HG02678 (cell line): Measurements from ENCODE around the gene GAD1.
A peak's percentile ranks its signal among the peaks of the same experiment; 100 is the strongest.

Experiments
- ATAC-seq: cut with Tn5 transposase; IDR thresholded peaks from one replicate; pipeline ENCODE4 v1.9.1; 2021; ENCODE audit warnings: mild to moderate bottlenecking, moderate library complexity; ENCODE audit not compliant: unreplicated experiment

GAD1 gene

DNA sequence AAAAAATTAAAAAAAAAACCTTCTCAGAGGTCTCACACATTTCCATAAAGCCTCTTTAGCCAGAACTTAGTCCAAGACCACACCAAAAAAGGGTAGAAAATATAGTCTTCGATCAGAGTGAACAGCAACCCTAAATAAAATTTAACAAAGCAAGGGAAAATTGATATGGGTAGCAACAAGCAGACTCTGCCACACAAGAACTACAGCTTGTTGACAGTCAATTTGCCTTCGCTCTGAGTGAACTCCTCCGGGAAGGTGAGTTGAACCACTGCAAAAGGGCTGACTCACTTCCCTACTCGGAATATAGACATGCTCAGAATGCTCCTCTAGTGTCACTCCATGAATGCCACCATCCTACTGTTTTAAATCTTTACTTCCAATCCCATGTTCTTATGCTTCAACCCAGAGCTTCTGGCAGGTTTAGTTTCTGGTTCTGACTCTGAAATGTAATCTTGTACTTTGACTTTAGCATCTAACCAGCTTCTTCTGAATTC, 24.1 kb downstream of the GAD1 start:
- ATAC-seq = no peak

DNA sequence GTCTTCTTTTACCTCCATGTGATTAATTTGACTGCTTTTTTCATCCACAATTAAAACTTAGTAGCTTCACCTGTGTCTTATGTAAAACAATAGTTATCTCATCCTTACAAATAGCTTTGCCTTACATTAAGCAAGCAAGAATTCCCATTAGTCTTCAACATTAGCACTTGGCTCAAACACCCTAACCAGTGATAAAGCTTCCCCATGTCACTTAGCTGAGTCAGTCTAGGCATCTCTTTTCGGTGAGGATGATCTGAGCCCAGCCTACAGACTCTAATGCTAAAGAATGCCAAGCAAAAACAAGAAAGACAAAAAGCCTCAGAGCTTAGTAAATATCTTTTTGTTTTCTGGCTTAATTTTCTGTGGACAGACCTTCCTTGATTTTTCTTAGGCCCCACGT, 26.1 kb downstream of the GAD1 start:
- no peak for ATAC-seq

DNA sequence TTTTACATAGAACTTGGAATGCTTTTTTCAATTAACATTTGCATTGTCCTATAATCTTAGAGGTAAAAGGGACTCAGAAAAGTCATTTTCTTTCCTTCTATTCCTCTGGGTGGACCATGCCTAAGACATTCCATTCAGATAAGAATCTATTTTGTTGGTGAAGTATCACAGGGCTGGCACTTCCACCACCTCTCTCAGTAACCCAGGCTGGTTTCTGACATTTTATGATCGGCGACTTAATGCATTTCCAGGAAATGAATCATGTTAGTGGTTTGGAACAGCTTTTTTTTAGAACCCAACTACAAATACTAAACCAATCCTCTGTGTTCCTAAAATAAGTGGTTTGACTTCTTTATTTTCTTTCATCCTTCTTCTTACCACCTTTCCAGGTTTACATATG, 27.0 kb downstream of the GAD1 start:
- no peak for ATAC-seq

DNA sequence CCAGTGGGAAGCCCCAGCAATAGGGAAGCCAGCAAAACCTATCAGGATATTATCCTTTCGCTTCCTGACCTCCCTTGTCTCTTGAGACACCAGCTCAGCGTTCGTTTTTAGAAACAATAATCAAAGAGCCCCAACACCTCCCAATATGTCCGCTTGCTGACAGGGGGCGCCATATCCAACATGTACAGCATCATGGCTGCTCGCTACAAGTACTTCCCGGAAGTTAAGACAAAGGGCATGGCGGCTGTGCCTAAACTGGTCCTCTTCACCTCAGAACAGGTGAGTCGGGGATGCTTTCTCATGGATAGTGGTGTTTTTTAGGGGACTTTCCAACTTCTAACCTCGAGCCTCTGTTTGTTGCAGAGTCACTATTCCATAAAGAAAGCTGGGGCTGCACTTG, 28.7 kb downstream of the GAD1 start:
- ATAC-seq = no peak

DNA sequence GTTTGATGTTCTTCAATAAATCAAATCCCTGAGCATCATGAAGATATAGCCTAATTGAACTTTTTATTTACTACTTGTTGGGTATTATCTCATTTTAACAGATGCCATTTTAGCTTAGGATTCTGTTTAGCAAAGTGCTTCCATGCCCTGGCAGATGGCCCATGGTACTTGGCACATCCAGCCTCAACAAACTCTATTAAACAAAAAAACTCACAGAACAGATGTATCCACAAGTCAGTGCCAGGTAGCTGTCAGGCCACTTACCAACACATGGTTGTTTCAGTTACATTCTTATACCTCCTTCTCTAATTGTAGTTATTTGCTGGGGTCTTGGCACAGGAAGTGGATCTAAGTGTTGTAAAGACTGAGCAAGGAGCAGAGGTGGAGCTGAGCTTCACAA, 29.6 kb downstream of the GAD1 start:
- ATAC-seq = no peak

DNA sequence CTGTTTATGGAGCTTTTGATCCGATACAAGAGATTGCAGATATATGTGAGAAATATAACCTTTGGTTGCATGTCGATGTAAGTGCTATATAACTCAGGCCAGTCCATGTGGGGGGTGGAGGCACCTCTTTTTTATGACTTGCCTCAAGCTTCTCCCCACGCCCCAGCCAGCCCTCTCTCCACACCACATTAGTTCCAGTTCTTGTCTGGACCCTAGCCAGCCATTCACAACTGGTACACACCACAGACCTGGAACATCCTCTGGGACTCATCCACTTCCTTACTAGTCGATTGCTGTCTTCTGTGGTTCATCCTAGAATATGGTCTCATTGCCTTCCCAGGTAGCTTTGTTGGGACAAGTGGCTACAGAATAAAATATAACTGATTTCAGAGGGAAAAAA, 31.0 kb downstream of the GAD1 start:
- no peak for ATAC-seq

DNA sequence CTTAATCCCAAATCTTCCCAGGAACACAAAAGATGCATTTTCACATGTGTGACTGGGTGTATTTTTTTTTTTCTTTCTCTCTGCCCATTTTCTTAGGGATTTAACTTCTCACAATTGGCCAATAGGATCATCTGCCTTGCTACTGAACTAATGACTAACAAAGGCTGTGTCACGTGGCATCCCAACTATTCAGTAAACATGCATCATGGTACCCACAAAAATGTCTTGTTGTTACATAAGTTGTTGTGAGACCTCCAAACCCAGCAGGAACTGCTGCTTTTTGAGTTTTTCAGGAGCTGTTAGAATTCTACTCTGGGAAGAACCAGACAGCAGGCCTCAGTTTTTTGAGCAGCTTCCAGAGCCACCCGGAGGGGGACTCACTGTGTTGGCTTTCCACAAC, 31.9 kb downstream of the GAD1 start:
- no peak for ATAC-seq

DNA sequence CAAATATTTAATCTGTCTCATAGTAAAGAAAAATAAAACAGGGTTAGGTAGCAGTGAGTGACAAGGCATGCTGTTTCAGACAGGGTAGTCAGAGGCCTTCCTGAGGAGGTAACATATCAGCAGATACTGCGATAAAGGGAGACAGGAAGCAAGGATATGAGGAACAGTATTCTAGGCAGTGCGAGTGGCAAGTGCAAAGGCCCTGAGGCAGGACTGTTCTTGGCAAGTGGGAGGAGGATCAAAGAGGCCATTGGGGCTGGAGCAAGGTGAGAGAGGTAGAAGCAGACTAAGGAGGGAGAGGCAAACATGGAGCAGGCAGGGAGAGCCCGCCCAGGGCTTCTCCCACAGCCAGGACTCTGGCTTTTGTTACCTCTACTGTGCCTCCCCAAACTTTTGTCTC, 33.6 kb downstream of the GAD1 start:
- no peak for ATAC-seq

DNA sequence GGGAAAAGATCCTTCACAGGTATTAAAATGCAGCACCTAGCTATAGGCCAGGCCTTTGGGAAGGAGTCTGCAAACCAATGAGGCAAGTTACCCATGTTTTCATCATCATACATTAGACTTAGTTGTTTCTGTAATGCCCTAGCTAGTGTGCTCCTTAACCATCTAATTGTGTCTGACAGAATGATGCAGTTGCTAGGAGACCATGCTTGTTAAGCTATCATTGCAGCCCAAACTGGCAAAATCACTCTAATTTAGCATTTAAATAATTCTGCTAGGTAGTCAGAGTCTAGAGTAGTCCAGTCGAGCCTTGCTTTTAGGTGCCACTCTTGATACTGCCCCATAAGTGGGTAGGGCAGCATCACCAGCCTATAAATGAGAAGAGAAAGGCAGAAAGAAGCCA, 34.9 kb downstream of the GAD1 start:
- no peak for ATAC-seq

DNA sequence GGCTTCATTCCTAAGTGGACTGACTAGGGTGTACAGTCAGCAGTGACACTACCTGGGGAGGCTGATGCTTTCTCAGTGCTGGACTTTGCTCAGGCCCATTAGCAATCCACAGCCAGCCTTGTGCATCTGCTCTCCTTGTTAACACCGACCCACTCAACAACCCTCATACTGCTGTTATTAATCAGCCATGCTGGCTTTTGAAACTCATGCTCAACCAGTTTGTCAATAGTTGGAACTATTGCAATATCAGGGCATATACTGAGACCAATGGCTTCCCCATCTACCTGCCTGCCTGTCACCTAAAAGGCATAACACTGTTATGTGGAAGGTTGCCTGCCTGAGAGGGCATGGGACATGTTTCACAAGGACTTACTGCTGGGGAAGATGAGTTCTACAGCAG, 39.4 kb downstream of the GAD1 start:
- no peak for ATAC-seq

DNA sequence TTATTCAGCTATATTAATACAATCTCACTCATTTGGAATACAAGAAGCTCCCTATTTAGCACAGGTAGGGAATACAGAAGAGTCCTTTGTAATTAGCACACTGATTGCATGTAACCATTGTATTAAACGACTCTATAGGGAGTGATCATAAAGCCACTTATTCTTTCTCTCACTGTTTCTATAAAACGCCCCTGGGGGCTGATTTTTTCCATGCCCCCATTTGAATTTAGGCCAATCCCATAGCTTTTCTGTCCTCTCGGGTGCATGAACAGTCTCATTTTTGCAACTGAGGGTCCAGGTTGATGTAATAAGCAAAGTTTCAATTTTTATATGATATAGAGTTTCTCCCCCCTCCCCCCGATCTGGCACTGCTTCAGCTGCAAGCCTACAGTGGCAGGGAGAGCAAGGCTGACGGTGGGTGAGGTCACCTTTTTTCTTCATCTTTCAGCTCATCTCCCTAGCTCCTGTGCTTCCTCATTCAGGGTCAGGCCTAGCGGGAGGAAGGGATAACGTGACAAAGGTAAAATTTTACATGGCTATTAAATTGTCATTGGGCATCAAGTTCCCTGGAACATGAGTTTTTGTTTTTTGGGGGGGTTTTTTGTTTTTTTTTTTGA, 45.7 kb downstream of the GAD1 start:
- ATAC-seq = no peak

DNA sequence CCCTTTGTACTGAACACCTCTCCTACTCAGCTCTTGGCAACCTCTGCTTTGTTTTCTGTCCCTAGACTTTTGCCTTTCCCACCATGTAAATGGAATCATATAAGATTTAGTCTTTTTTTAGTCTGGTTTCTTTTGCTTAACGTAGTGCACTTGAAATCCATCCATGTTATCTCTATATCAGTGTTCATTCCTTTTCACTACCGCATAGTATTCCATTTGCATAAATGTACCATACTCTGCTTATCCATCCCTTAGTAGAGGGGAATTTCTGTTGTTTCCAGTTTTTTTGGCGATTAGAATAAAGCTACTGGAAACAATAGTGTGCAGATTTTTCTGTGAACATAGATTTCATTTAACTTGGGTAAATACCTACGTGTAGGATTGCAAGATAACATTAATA, 46.4 kb downstream of the GAD1 start:
- no peak for ATAC-seq

DNA sequence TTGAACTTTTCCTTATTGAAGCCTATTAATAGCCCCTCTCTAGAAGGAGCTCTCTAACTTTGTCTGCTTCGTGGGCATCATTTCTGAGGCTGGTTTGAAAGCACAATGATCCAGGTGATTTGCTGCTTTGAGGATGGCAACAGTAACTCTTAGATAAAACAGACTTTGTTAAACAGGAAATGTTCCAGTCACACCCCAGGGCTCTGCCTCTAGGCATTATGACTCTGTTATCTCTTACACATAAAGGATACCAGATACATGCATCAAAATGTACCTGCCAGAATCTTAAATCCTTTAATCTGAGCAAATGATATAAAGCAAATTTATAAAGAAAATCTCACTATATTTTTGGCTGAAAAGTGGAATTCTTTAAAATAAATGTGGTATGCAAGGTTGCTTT, 52.3 kb downstream of the GAD1 start:
- ATAC-seq = no peak

DNA sequence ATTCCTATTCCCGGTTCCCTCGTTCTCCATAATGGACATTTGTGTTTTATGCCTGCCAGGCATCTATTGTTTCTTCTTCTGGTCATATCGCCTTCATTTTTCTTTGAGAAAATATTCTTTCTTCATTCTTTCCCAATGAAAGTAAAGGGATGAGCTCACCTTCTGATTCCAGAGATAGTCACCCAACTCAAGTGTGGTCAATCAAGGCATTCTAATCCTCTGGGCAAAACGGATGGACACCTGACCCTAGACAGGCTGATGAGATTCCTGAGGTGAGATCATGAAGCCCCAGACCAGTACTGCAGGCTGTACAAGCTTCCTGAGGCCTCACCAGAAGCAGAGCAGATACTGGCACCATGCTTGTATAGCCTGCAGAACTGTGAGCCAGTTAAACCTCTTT, 52.8 kb downstream of the GAD1 start:
- ATAC-seq = no peak

DNA sequence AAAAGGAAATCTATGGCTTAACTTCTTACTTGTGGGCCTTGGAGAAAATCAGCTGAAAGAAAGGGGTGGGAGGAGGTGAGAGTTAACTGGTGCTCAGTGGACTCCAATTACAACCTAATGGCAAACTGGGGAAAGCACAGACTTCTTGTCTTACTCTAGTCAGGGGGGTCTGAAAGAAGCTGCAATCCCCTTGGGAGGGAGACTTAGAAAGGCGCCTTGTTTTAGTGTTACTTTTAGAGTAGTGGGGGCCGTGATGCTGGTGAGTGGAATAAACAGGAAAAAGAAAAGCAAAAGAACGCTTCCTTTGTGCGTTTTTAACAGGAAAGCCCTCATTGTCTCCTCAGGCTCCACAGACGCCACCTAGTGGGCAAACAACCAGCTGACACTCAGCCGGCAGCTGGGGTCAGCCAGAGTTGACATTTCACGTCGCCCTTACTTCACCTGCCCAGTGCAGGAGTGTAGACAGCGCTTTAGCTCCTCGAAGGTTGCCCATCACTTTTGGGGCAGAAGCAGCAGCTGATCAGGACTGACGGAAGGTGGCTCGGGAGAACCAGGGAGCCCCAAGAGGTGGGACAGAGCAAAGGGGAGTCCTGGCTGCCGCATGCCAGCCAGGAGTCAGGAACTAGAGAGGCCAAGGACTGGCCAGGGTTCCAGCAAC, 56.5 kb downstream of the GAD1 start:
- ATAC-seq = peak; percentile 93

DNA sequence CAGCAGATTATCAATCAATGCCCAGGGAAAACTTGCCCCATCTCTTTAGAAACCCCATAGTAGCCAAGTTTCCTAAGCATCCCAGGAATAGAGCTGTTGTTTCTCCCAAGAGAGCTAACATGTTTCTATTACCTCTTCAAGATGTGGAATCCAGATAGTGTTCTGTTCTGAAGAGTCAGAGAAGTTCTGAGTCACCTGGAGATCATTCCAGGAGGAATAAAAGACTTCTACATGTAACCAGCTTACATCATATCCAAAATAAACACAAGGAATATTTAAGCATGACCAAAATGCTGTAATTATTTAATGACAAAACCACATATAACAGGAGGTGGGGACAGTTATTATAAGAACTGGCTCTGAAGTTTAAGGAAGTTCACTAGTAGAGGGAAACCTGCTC, 61.4 kb downstream of the GAD1 start:
- no peak for ATAC-seq

DNA sequence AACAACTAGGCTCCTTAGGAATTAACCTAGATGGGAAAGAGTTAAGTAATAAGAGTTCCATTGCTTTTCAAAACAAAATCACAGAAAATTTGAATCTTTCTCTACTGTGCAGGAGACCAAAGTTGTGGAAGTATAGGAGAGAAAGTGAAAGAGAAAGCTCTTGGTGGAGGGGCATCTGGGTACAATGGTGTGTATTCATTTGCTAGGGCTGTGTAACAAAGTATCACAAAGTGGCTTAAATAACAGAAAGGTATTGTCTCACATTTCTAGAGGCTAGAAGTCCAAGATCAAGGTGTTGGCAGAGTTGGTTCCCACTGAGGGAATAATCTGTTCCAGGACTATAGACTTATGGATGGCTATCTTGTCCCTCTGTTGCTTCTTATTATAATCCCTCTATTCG, 61.8 kb downstream of the GAD1 start:
- ATAC-seq = peak; percentile 63

DNA sequence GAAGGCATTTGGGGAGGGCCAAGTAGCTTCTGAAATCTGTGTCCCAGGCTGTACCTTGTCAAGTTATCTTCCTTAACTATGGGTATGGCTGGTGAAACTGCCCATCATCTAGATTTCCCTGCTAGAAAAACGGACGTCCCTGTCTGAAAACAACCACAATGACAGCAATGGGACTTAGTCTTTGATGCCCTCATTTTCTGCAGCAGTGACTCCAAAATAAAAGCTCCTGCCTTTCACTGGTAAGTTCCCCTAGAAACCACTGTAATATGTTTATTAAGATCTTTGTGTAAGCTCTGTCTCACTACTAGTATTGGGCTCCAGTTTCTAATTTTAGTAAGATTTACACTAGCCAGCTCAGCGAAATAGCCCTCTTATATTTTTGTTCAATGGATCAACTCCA, 65.2 kb downstream of the GAD1 start:
- no peak for ATAC-seq

DNA sequence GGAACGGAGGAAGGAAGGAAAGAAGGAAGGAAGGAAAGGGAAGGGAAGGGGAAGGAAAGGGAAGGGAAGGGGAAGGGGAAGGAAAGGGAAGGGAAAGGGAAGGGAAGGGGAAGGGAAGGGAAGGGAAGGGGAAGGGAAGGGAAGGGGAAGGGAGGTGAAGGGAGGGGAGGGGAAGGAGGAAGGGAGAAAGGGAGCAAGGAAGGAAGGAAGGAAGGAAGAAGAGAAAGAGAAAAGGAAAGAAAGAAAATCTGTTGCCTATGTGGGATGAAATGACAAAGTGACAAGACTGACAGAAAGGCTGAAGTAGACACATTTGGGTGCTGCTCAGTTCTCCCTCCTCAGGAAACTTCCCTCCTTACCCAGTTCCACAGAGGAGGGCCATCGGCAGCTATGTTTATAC, 66.1 kb downstream of the GAD1 start:
- ATAC-seq = no peak

DNA sequence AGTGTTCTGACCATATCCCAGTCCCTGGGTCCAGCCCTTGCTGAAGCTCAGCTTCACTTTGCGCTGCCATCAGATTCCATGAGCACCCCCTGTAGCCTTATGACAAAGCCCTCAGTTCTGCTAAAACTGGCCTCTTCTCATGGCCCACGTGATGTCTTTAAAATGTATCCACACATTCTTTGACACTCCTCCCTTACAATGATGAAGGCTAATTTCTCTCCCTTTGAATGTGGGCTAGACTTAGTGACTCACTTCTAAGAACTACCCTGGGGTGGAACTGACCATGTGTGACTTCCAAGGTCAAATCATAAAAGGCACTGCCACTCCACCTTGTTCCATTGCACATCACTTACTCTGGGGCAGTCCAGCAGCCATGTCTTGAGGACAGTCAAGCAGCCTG, 67.0 kb downstream of the GAD1 start:
- ATAC-seq = no peak

DNA sequence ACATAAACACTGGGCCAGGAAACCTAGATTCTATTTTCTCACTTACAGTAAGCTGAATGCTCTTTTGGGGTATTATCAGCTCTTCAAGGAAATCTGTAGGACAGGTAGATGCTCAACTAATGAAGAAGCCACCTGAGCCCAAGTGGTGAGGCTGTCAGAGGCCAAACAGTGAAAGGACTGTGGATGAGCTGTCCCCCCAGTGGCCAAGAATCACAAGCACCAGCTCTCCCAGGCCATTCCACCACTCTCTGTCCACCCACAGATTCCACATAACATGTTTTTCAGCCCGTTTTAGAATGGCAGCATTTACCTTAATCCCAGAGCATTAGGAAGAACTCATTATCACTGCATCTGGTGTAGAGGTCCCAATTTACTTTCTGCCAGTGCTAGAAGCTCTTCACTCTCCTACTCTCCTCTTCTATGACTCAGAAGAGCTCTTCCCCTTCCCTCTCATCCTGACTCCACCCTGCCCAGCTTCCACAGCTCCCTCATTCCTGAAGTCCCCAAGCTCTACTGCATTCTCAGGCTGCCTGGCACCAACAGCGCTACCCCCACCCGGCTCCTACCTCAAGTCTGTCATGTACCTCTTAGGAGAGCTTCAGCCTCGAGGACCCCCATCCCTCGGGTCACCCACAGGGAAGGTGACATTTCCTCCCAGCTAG, 68.6 kb downstream of the GAD1 start:
- ATAC-seq = no peak

DNA sequence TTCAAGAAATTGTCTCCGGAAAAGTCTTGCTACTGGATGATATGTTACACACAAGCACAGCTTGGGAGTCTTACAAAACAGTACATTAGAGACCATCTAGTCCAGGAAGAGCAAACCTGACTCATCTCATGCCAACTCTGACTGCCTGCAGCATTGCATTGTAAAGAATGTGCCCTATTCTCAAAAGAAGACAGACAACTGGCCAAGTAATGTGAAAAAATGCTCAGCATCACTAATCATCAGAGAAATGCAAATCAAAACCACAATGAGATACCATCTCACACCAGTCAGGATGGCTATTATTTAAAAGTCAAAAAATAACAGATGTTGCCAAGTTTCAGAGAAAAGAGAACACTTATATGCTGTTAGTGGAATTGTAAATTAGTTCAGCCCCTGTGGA, 69.7 kb downstream of the GAD1 start:
- ATAC-seq = no peak
